HepG2 (cell line): ENCODE measurements around the gene RPS15A. TPM values are rescaled to one million over a fixed set of nuclear protein-coding genes. Genes with fewer than 3 reads are reported as not detected.

ENCODE experiments used
- ARNT2 ChIP-seq: sonication (generic); formaldehyde crosslinking; IDR thresholded peaks from 2 replicates; pipeline ENCODE4 v1.8.0; 2022; ENCODE audit warnings: mild to moderate bottlenecking, low read depth, missing genetic modification reagents, moderate library complexity
- EHMT2 ChIP-seq: fragments of 200-600 bp; sonication (generic); IDR thresholded peaks from 2 replicates; pipeline ENCODE4 v1.7.0; 2017; ENCODE audit warnings: antibody characterized with exemption, low read depth, low read length, borderline replicate concordance
- FOXA3 ChIP-seq: IDR thresholded peaks from 2 replicates; pipeline ENCODE4 v1.6.1; 2016; ENCODE audit warnings: missing genetic modification reagents, missing compliant biosample characterization
- FOXO1 ChIP-seq: sonication (generic); formaldehyde crosslinking; IDR thresholded peaks from 2 replicates; pipeline ENCODE4 v1.4.0; 2020; ENCODE audit warnings: missing genetic modification reagents
- GFI1 ChIP-seq: sonication (generic); formaldehyde crosslinking; IDR thresholded peaks from 2 replicates; pipeline ENCODE4 v1.5.0; 2020; ENCODE audit warnings: missing genetic modification reagents, mild to moderate bottlenecking, borderline replicate concordance
- GTF2F1 ChIP-seq: fragments of 150-350 bp; IDR thresholded peaks from 2 replicates; pipeline ENCODE4 v1.6.1; 2014; ENCODE audit warnings: low read length
- HDAC1 ChIP-seq: sonication (generic); formaldehyde crosslinking; IDR thresholded peaks from 2 replicates; pipeline ENCODE4 v1.5.1; 2020; ENCODE audit warnings: mild to moderate bottlenecking, missing genetic modification reagents
- HES4 ChIP-seq: sonication (generic); formaldehyde crosslinking; IDR thresholded peaks from 2 replicates; pipeline ENCODE4 v1.9.0; 2021; ENCODE audit warnings: mild to moderate bottlenecking, missing genetic modification reagents, borderline replicate concordance
- NFKBIZ ChIP-seq: IDR thresholded peaks from 2 replicates; pipeline ENCODE4 v1.6.1; 2018; ENCODE audit warnings: missing genetic modification reagents, missing compliant biosample characterization
- UBTF ChIP-seq: sonication (generic); formaldehyde crosslinking; IDR thresholded peaks from 2 replicates; pipeline ENCODE4 v1.4.0; 2020; ENCODE audit warnings: mild to moderate bottlenecking, missing genetic modification reagents
- ZBTB33 ChIP-seq: sonication (generic); formaldehyde crosslinking; IDR thresholded peaks from 2 replicates; pipeline ENCODE4 v1.4.0; 2020; ENCODE audit warnings: missing genetic modification reagents
- ZMYM4 ChIP-seq: sonication (generic); formaldehyde crosslinking; IDR thresholded peaks from 2 replicates; pipeline ENCODE4 v1.8.1; 2023; ENCODE audit warnings: mild to moderate bottlenecking, missing genetic modification reagents
- ZNF17 ChIP-seq: sonication (generic); formaldehyde crosslinking; IDR thresholded peaks from 2 replicates; pipeline ENCODE4 v1.5.0; 2020; ENCODE audit warnings: mild to moderate bottlenecking, missing genetic modification reagents
- ZNF484 ChIP-seq: sonication (generic); formaldehyde crosslinking; IDR thresholded peaks from 2 replicates; pipeline ENCODE4 v1.5.1; 2020; ENCODE audit warnings: mild to moderate bottlenecking, low read depth, missing genetic modification reagents, borderline replicate concordance
- ZNF7 ChIP-seq: IDR thresholded peaks from 2 replicates; pipeline ENCODE4 v1.6.1; 2016; ENCODE audit warnings: missing biosample characterization, missing genetic modification reagents
- ZNF841 ChIP-seq: sonication (generic); formaldehyde crosslinking; IDR thresholded peaks from 2 replicates; pipeline ENCODE4 v1.8.1; 2023; ENCODE audit warnings: missing genetic modification reagents, borderline replicate concordance
- polyA plus RNA-seq, 8 experiments: library from polyadenylated mRNA; depleted of rRNA in 3 of 8; stranded (reverse) in 7 of 8; unstranded in 1 of 8; fragments of >200 nt; fragmentation: Illumina TruSeq in 4 of 8; extraction: Trizol in 4 of 8; gene quantifications; 2 replicates each; pipeline versions ENCODE4 v1.2.1 to v1.2.3, GENCODE V29; 2011 to 2016; ENCODE audit warnings: low read depth in 4 of 8, missing spikeins in 1 of 8, mixed read lengths in 1 of 8; ENCODE audit not compliant: insufficient read depth in 1 of 8
- total RNA-seq, 5 experiments: library from RNA; depleted of rRNA; stranded (reverse); fragments of >200 nt; fragmentation: Illumina TruSeq; extraction: Trizol; gene quantifications; 2 replicates each; pipeline ENCODE4 v1.2.3, GENCODE V29; 2016; ENCODE audit warnings: low read depth in 1 of 5

The RPS15A gene
- total and polyA plus RNA-seq, 2 of the 13 experiments (the other 11 are each of a cell fraction or from before 2014, with no cell fraction given), result 5,489 to 9,457 TPM

- TF ChIP-seq ZNF7 (no peak), GFI1 (no peak), UBTF (CRISPR knock-in tag) (no peak), FOXA3 (CRISPR knock-in tag) (0 out of 2 replicates have a peak, but pooled peaks have one; percentile 1), ZBTB33 (CRISPR knock-in tag) (no peak), GTF2F1 (peak; percentile 59; the same call in 1 of the 2 replicates), EHMT2 (no peak), ZMYM4 (CRISPR knock-in tag) (no peak), HDAC1 (CRISPR knock-in tag) (no peak), ZNF484 (CRISPR knock-in tag) (no peak), HES4 (no peak), FOXO1 (CRISPR knock-in tag) (no peak), ZNF841 (no peak), ARNT2 (CRISPR knock-in tag) (no peak), ZNF17 (CRISPR knock-in tag) (0 out of 2 replicates have a peak, but pooled peaks have one; percentile 16), NFKBIZ (no peak)
These were observed 652 bp downstream of the RPS15A start (continued) for GRCh38 chr16:18789515-18789849.
